ENCODE measurements around the gene FAM53C.

DNA sequence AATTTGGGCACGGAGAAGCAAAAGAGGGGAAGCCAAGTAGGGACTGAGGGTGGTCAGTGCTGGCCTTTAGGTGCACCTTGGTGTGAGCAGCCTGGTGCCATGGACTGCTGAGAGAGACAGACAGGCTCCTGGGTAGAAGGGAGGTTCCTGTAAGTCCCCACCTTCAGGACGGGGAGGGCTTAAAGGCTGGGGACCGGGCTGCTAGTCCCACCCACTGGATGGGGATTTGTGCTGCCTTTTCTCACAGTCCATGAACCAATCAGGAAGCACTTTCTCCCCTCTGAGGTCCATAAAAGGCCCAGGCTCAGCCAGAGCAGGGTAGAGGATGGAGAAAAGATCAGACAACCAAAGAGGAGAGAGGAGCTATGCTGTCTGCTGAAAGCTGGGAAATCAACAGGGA is 21.7 kb upstream of the FAM53C start:
- TF ChIP-seq POLR2AphosphoS5 (IDR thresholded peaks at IDR 0.05; ENCODE audit: low read depth, low read length) (no peak), POLR2A (IDR thresholded peaks at IDR 0.05; ENCODE audit: low read depth, low read length) (no peak), TAF1 (IDR thresholded peaks at IDR 0.05; ENCODE audit: borderline replicate concordance, low read depth, low read length) (no peak)
